Activated CD8-positive, alpha-beta memory T cell treated with anti-CD3 and anti-CD28 coated beads for 36 hours (primary cell): ENCODE results near the gene SP1. TPM values are rescaled to one million over a fixed set of nuclear protein-coding genes. Genes with fewer than 3 reads are reported as not detected.
"Not testable (repeated sequence)": the region's sequence is repeated elsewhere in the genome, so short reads cannot be mapped to it uniquely, and the experiment has no call there.

Experiments used
- CTCF ChIA-PET: fragments of 350-600 bp; sonication (Branson Sonifier 250); formaldehyde crosslinking; loops from one replicate; lab custom pipeline; 2021; ENCODE audit warnings: antibody characterized with exemption; lab: Charles Lee
- POLR2A ChIA-PET: fragments of 350-600 bp; sonication (Branson Sonifier 250); formaldehyde crosslinking; loops from one replicate; lab custom pipeline; 2021; ENCODE audit warnings: antibody characterized with exemption; lab: Charles Lee
- total RNA-seq, 2 experiments: library from RNA; stranded (reverse); gene quantifications; one replicate each; pipeline ENCODE4 v1.2.3, GENCODE V29; 2021

The SP1 gene
- total RNA-seq, 2 experiments from 2014 or later, result 53.6 to 53.7 TPM

DNA sequence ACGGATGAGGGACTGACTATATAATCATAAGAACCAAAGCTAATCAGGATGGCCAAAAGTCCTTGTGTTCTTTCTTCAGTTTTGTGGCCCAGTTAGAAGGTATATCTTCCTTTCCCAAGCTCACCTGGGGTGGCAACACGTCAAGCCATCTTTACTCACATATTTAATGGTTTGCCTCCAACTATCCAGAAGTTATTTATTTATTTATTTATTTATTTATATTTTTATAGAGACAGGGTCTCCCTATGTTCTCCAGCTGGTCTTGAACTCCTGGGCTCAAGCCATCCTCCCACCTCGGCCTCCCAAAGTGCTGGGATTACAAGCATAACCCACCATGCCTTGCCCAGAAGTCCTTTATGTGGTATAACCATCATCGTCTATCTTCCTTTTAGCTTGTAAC lies 32.1 kb upstream of the SP1 start:
- ChIA-PET CTCF (interaction anchor here (0.9 to 6.9 kb wide), 5 partner anchors 10 to 146 kb away, joined by 3 to 114 read pairs (median 3); partner anchors contain the start of gene AAAS), POLR2A (no interaction called here)

DNA sequence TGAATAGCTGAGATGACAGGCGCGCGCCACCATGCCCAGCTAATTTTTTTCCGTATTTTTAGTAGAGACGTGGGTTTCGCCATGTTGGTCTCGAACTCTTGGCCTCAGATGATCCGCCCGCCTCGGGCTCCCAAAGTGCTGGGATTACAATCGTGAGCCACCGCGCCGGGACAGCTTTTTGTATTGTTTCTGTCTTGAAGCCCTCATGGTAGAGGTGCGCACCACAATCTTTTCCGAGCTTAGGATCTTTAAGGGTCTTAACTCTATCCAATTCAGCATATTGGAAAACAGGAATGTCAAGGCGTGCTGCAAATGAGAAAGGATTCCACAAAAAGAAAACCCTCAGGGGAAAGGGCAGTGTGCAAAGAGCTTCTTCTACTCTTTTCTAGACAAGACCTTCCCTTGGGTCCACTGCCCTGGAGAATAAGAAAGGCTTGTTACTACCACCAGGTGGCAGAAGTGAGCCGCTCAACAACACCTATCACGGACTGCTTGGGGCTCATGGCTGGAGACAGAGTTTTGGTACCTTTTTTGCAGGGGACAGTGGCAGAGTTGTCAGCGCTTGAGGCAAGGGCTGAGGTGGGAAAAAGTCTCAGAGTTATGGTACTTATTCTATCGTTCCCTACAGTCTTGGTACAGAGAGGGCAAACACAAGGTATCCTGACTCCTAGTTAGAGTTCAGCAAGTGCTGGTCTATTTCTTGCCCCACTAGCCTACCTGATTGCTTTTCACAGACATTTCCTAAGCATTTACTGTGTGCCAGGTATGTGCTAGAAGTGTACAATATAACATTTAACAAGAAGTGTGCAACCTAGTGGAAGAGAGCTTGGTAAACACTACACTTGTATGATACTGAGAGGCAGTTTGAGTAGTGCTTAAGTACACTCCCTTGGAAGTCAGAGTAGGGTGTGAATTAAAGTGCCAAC lies 27.4 kb upstream of the SP1 start:
- ChIA-PET CTCF (interaction anchor here (0.6 to 3.6 kb wide), 36 partner anchors 9 to 281 kb away, joined by 3 to 49 read pairs (median 5); partner anchors contain the start of genes AAAS, MAP3K12, MYG1 and PRR13), POLR2A (no interaction called here)

DNA sequence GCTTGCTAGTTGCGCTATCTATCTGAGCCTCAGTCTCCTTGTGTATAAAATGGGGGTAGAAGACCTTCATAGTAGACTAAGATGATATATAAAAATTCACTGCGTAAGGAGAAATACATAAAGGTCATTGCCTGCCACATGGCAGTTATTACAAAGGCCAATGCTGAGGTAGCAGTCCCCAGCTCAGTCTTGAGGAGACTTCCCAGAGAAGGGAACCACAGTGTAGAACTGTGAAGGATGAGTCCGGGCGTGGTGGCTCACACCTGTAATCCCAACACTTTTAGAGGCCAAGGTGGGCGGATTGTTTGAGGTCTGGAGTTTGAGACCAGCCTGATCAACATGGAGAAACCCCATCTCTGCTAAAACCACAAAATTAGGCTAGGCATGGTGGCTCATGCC lies 26.7 kb upstream of the SP1 start:
- ChIA-PET POLR2A (interaction anchor here (0.6 kb wide), 1 partner anchor 18 kb away, joined by 3 read pairs; no protein-coding TSS in a partner anchor), CTCF (interaction anchor here (1.4 to 3.6 kb wide), 13 partner anchors 15 to 180 kb away, joined by 3 to 49 read pairs (median 6); partner anchors contain the start of genes AAAS and PRR13)

DNA sequence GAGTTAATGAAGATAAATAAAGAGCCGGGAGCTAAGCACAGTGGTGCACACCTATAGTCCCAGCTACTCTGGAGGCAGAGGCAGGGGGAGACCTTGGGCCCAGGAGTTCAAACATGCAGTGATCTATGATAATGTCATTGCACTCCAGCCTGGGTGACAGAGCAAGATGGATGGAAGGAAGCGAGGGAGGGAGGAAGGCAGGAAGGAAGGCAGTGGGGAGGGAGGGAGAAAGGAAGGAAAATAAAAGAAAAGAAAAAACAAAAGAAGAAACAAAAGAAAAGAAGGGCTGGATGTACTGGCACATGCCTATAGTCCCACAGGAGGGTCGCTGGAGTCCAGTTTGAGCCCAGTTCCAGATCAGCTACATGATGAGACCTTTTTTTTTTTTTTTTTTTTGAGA lies 24.9 kb upstream of the SP1 start:
- CTCF ChIA-PET, result interaction anchor here (0.7 to 3.6 kb wide), 4 partner anchors 12 to 164 kb away, joined by 3 to 49 read pairs (median 5); no protein-coding TSS in a partner anchor
- POLR2A ChIA-PET, result no interaction called here

DNA sequence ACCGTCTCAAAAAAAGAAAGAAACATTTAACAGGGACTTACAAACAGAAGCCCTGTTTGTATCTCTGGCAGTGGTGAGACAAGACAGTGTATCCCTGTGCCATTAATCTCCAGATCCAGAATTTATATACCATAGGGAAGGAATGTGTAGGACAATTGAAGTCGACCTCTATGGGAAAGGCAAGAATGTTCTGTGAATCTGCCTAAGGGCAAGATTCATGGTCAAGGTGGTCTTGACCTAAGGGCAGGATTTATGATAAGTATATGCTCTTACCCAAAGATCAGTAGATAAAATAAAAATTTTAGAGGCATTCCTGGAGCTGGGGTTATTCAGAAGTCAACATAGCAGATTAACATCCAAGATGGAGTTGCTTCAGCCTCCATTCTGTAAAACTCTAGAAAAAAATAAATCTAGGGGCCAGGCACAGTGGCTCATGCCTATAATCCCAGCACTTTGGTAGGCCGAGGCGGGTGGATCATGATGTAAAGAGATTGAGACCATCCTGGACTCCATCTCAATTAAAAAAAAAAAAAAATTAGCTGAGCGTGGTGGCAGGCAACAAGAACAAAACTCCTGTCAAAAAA lies 21.0 kb upstream of the SP1 start:
- POLR2A ChIA-PET, result no interaction called here
- CTCF ChIA-PET, result interaction anchor here (1.3 kb wide), 1 partner anchor 11 kb away, joined by 3 read pairs; no protein-coding TSS in a partner anchor

DNA sequence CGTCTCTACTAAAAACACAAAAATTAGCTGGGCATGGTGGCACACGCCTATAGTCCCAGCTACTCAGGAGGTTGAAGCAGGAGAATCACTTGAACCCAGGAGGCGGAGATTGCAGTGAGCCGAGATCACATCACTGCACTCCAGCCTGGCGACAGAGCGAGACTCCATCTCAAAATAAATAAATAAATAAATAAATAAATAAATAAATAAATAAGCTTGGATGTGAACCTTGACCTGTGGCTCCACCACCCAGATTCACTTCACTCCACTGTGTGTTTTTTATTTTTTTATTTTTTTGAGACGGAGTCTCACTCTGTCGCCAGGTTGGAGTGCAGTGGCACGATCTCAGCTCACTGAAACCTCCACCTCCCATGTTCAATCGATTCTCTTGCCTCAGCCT lies 18.3 kb upstream of the SP1 start:
- CTCF ChIA-PET, result interaction anchor here (1.0 to 1.2 kb wide), 2 partner anchors 9 to 23 kb away, joined by 3 read pairs; no protein-coding TSS in a partner anchor
- POLR2A ChIA-PET, result not testable (repeated sequence)

DNA sequence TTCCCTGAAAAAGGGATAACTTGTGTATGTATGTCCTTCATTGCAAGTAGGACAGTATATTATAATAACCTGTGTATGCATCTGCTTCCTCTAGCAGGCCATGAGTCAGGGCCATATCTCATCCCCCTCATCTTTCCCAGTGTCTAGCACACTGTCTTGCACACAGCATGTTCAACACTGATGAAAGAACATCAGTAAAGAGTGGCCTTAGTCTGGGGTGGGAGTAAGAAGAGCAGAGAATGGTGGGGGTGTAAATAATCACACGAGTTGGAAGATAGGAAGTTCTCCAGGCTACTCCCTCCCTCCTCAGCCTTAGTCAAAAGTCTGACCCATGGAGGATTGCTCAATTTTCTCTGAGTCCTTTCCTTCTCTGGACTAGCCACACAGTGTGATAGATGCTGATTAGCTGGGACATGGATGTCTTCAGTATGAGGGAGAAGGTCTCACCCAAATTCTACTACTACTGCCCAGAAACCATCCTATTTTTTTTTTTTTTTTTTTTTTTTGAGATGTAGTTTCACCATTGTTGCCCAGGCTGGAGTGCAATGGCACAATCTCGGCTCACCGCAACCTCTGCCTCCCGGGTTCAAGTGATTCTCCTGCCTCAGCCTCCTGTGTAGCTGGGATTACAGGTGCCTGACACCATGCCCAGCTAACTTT lies 14.6 kb upstream of the SP1 start:
- POLR2A ChIA-PET, result no interaction called here
- CTCF ChIA-PET, result interaction anchor here (0.6 to 1.9 kb wide), 5 partner anchors 10 to 69 kb away, joined by 3 to 8 read pairs (median 3); no protein-coding TSS in a partner anchor

DNA sequence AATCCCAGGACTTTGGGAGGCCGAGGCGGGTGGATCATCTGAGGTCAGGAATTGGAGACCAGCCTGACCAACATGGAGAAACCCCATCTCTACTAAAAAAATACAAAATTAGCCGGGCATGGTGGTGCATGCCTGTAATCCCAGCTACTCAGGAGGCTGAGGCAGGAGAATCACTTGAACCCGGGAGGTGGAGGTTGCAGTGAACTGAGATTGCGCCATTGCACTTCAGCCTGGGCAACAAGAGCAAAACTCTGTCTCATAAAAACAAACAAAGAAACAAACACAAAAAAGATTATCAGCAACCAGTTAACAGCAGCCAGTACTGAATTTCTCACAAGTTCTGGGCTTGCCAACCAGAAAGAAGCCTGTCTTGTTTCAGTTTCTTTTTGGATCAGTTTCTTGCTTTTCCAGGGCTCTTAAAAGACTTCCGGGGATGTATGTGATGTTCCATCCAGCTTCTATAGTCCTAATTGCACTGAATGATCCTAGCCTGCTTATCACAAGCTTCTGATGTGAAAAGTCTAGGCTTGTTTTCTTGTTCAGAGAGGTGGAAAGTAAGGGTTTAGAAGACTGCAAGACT lies 6.3 kb upstream of the SP1 start:
- POLR2A ChIA-PET, result not testable (repeated sequence)
- CTCF ChIA-PET, result interaction anchor here (1.3 kb wide), 1 partner anchor 20 kb away, joined by 3 read pairs; no protein-coding TSS in a partner anchor

DNA sequence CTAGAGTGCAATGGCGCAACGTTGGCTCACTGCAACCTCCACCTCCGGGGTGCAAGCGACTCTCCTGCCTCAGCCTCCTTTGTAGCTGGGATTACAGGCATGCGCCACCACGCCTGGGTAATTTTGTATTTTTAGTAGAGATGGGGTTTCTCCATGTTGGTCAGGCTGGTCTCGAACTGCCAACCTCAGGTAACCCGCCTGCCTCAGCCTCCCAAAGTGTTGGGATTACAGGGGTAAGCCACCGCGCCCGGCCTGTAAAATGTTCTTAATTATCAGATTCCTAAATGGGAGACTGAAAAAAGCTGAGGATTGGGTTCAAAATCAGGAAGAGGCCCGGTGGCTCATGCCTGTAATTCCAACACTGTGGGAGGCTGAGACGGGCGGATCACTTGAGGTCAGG lies 5.7 kb upstream of the SP1 start:
- CTCF ChIA-PET, result interaction anchor here (1.3 kb wide), 1 partner anchor 20 kb away, joined by 3 read pairs; no protein-coding TSS in a partner anchor
- POLR2A ChIA-PET, result not testable (repeated sequence)

DNA sequence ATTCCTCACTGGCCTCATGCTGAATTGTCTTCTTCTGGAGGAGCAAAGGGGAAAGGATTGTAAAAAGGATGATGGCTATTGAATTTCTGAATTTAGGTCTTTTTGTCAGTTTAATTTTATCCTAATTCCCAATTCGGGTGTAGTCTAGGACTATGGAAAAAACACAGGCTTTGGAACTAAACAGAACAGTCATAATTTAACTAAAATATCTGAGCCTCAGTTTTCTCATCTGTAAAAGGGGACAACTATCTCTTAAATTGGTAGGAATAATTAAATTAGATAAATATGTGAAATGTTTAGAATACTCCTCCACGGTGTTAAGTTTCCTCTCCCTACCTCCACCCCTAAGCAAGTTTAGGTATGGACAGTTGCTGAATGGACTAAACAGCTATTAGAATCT lies 3.2 kb upstream of the SP1 start:
- POLR2A ChIA-PET, result no interaction called here
- CTCF ChIA-PET, result interaction anchor here (0.5 kb wide), 1 partner anchor 221 kb away, joined by 3 read pairs; no protein-coding TSS in a partner anchor

DNA sequence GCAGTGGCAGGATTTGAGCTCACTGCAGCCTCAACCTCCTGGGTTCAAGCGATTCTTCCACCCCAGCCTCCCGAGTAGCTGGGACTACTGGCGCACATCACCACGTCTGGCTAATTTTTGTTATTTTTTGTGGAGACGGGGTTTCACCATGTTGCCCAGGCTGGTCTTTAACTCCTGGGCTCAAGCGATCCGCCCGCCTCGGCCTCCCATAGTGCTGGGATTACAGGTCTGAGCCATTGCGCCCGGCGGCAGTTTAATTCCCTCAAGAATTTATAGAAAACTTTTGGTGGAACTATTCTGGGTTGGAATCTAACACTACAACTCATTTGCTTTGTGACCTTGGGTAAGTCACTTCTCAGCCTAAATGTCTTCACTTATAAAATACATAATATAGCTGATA lies 1.8 kb upstream of the SP1 start:
- POLR2A ChIA-PET, result interaction anchor here (1.7 kb wide), 1 partner anchor 53 kb away, joined by 4 read pairs; no protein-coding TSS in a partner anchor
- CTCF ChIA-PET, result interaction anchor here (0.9 to 1.9 kb wide), 3 partner anchors 26 to 54 kb away, joined by 3 to 7 read pairs (median 6); no protein-coding TSS in a partner anchor

DNA sequence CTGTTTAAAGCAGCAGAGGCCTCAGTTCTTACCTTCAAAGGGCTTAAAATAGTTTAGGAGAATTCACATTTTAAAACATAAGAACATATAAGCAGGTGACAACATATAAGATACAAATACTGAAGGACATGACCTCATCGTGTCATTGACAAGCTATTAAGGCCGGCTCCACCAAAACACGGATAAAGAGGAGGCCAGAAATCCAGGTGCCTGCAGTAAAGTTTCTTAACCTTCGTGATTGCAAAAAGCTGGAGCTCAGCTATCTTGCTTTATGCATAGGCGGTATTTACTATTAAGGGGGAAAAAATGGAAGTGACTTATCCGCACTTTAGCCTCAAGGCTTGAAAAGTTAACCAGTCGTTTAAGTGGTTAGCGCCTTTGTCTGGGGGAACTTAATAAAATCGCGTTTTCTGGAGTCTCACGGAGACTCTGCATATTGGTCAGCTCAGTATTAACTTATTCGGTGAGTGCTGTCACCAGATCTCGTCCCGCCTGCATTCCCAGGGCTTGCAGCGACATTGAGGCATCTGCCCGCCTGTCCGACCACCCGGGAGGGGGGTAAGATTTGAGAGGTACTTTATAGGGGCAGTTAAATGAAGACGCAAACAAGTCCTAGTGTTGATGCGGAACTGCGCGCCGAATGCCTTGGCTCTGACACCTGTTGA lies 1.1 kb upstream of the SP1 start:
- ChIA-PET CTCF (interaction anchor here (0.8 to 1.9 kb wide), 10 partner anchors 26 to 219 kb away, joined by 3 to 7 read pairs (median 3); partner anchors contain the start of genes AAAS, ESPL1, MYG1 and TARBP2), POLR2A (interaction anchor here (1.1 to 1.7 kb wide), 2 partner anchors 54 to 58 kb away, joined by 4 to 6 read pairs; no protein-coding TSS in a partner anchor)

DNA sequence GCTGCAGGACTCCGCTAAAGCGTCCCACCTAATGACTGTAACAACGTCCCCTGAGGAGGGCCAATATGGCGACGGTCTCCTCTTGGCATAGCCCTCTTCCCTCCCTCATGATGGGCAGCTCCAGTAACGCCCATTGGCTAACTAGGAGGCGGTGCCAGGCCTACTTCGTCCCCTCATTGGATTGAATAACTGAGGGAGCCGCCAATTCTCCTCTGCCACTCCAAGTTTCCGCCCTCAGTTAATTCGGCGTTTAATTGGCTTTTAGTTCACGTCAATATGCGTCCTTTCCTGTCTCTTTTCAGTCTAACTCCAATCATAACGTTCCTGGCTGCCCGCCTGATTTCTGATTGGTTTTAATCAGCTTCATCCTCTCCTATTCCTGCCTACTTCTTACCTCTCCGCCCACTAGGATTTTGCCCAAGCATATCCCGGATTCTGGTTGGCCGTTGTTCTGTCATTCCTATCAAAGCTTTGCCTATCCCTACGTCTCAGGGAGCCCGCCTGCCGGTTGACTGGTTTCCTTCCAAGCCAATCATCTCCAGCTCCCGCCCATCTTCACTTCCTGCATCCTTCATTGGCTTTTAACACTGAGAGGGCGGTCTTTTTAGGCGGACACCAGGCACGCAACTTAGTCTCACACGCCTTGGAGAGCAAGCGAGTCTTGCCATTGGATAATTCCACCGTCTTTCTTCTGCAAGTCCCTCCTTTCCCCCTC lies 430 bp upstream of the SP1 start:
- CTCF ChIA-PET, result interaction anchor here (0.8 to 1.9 kb wide), 8 partner anchors 27 to 220 kb away, joined by 3 to 7 read pairs (median 3); partner anchors contain the start of genes AAAS, ESPL1, MYG1 and TARBP2
- POLR2A ChIA-PET, result interaction anchor here (0.5 to 1.7 kb wide), 4 partner anchors 35 to 59 kb away, joined by 3 to 6 read pairs (median 4); no protein-coding TSS in a partner anchor

DNA sequence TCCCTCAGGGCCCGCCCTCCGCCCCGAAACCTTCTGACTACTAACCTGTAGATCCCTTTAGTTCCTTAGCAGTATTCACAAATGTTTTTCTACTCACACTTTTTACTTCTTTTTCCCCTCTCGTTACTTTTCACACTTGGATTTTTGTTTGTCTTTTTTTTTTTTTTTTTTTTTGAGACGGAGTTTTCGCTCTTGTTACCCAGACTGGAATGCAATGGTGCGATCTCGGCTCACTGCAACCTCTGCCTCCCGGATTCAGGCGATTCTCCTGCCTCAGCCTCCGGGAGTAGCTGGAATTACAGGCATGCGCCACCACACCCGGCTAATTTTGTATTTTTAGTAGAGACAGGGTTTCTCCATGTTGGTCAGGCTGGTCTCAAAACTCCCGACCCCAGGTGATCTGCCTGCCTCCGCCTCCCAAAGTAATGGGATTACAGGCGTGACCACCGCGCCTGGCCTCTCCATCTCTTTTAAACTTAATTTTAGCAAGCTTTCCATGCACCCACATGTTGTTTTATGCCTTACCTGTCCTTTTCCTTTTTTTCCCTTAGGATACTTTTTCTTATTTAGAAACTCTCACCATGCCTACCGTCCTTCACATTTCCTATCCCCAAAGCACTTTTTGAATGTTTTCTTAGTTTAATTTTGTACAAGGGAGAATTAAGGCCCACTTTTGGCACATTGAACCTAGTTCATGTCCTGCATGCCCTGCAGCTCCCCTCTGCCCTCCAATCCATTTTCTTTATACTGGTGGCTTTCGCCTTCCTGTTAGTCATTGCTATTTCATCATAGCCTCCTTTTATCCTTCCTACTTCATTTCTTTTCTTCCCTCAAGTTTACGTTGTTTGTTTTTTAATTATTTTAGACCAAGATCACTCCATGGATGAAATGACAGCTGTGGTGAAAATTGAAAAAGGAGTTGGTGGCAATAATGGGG lies 1.1 kb downstream of the SP1 start:
- ChIA-PET POLR2A (interaction anchor here (0.6 to 0.7 kb wide), 3 partner anchors 23 to 473 kb away, joined by 4 to 11 read pairs (median 5); no protein-coding TSS in a partner anchor), CTCF (interaction anchor here (0.7 to 2.8 kb wide), 10 partner anchors 11 to 93 kb away, joined by 3 to 22 read pairs (median 4); no protein-coding TSS in a partner anchor)
